GM19467 (cell line): ENCODE results near the gene S100A1.
"Not testable (repeated sequence)": the region's sequence is repeated elsewhere in the genome, so short reads cannot be mapped to it uniquely, and the experiment has no call there.

Experiments
- ATAC-seq: cut with Tn5 transposase; IDR thresholded peaks from one replicate; pipeline ENCODE4 v1.9.1; 2021; ENCODE audit warnings: mild to moderate bottlenecking, moderate library complexity; ENCODE audit not compliant: unreplicated experiment

Gene S100A1

GRCh38 chr1:153629971-153630370, 1.7 kb downstream of the S100A1 start:
- ATAC-seq, result no peak

- ATAC-seq, result no peak
These were observed 2.1 kb downstream of the S100A1 start for GRCh38 chr1:153630384-153630783.

GRCh38 chr1:153631047-153632022, 3.1 kb downstream of the S100A1 start:
- ATAC-seq, result no peak

GRCh38 chr1:153633161-153633753, 5.0 kb downstream of the S100A1 start:
- no peak for ATAC-seq

- peak; percentile 80 for ATAC-seq
These were observed 5.8 kb downstream of the S100A1 start, which contains the start of gene CHTOP for GRCh38 chr1:153633754-153634665. Gene CHTOP (plus strand): TSS chr1:153634066. CDS start chr1:153636589, 2,523 bp downstream.

GRCh38 chr1:153635872-153636271, 7.6 kb downstream of the S100A1 start:
- no peak for ATAC-seq

GRCh38 chr1:153636312-153636711, 8.1 kb downstream of the S100A1 start:
- ATAC-seq, result no peak

GRCh38 chr1:153638261-153638660, 10.0 kb downstream of the S100A1 start:
- no peak for ATAC-seq

GRCh38 chr1:153639280-153639679, 11.0 kb downstream of the S100A1 start:
- ATAC-seq, result no peak

- not testable (repeated sequence) for ATAC-seq
These were observed 12.0 kb downstream of the S100A1 start for GRCh38 chr1:153640213-153640612.

GRCh38 chr1:153640861-153641260, 12.6 kb downstream of the S100A1 start:
- ATAC-seq, result no peak

- ATAC-seq, result no peak
These were observed 13.9 kb downstream of the S100A1 start for GRCh38 chr1:153642161-153642560.

GRCh38 chr1:153643100-153643499, 14.9 kb downstream of the S100A1 start:
- no peak for ATAC-seq

- ATAC-seq, result no peak
These were observed 15.6 kb downstream of the S100A1 start for GRCh38 chr1:153643816-153644215.

GRCh38 chr1:153646672-153647345, 18.6 kb downstream of the S100A1 start:
- no peak for ATAC-seq

GRCh38 chr1:153647346-153647714, 19.1 kb downstream of the S100A1 start:
- ATAC-seq, result no peak

- no peak for ATAC-seq
These were observed 19.9 kb downstream of the S100A1 start for GRCh38 chr1:153648000-153648643.

- ATAC-seq, result no peak
These were observed 21.1 kb downstream of the S100A1 start for GRCh38 chr1:153649137-153649862.

GRCh38 chr1:153649863-153650235, 21.6 kb downstream of the S100A1 start:
- ATAC-seq, result no peak
